Mucosa of stomach (tissue), 1 donor: ENCODE data around the gene KCNQ1.

Experiments
- H3K27me3 ChIP-seq: one replicate; pipeline ENCODE4 v1.7.0; 2013; ENCODE audit warnings: mild to moderate bottlenecking, low read length; ENCODE audit not compliant: control insufficient read depth, insufficient read depth
- H3K36me3 ChIP-seq: one replicate; pipeline ENCODE4 v1.7.0; 2013; ENCODE audit warnings: low read length; ENCODE audit not compliant: control insufficient read depth, insufficient read depth
- H3K4me1 ChIP-seq: one replicate; pipeline ENCODE4 v1.7.0; 2013; ENCODE audit warnings: mild to moderate bottlenecking, low read length; ENCODE audit not compliant: control insufficient read depth, insufficient read depth
- H3K4me3 ChIP-seq: one replicate; pipeline ENCODE4 v1.7.0; 2013; ENCODE audit warnings: low read length
- H3K9ac ChIP-seq: one replicate; pipeline ENCODE4 v1.7.0; 2013; ENCODE audit warnings: mild to moderate bottlenecking, low read length, moderate library complexity
- H3K9me3 ChIP-seq: one replicate; pipeline ENCODE4 v1.7.0; 2013; ENCODE audit warnings: mild to moderate bottlenecking, low read length, moderate library complexity; ENCODE audit not compliant: control insufficient read depth
- donor health status: Pancreatic carcinoma.

The KCNQ1 gene

DNA sequence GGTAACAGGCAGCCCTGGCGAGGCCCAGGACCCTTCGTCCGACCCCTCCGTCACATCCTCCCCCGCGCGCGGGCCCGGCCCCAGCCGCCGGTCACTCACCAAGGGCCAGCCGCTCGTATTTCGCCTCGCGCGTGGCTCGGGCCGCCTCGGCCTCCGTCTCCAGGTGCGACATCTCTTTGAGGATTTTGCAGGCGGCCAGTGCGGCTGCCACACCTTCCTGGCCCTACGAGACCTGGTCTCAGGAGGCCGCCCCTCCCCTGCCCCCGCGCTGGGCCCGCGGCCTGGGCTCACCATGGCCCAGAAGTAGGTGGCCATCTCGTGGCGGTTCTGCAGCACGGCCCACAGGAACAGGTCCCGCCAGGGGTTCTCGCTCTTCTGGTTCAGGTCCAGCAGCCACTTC lies 30.2 kb upstream of the KCNQ1 start:
- Histone ChIP-seq H3K4me1 (no peaks in the 10 kb centered on the region), H3K9ac (no peak overlapping the region), H3K36me3 (no peaks in the 10 kb centered on the region), H3K27me3 (peaks cover 7% of the 10 kb centered on the region), H3K4me3 (no peak overlapping the region), H3K9me3 (no peaks in the 10 kb centered on the region)

DNA sequence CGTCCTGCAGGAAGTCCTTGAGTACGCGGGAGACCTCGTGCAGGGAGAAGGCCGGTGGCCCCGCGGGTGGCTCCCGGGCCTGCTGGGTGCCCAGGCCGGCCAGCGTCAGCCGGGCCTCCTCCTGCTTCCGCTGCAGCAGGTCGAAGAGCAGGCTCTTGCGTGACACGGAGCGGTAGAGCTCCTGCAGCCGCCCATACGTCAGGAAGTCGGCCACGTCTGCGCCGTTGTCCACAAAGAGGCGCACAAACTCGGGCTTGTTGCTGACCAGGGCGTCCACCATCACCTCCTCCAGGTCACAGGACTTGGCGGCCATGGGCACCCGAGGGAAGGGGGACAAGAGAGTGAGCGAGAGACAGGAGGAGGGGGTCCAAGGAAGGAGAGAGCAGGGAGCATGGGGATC lies 29.6 kb upstream of the KCNQ1 start:
- no peaks in the 10 kb centered on the region for H3K9me3 ChIP-seq
- H3K9ac ChIP-seq: no peak overlapping the region
- peaks cover 7% of the 10 kb centered on the region for H3K27me3 ChIP-seq
- H3K4me1 ChIP-seq: no peaks in the 10 kb centered on the region
- H3K4me3 ChIP-seq: no peak overlapping the region
- H3K36me3 ChIP-seq: no peaks in the 10 kb centered on the region

DNA sequence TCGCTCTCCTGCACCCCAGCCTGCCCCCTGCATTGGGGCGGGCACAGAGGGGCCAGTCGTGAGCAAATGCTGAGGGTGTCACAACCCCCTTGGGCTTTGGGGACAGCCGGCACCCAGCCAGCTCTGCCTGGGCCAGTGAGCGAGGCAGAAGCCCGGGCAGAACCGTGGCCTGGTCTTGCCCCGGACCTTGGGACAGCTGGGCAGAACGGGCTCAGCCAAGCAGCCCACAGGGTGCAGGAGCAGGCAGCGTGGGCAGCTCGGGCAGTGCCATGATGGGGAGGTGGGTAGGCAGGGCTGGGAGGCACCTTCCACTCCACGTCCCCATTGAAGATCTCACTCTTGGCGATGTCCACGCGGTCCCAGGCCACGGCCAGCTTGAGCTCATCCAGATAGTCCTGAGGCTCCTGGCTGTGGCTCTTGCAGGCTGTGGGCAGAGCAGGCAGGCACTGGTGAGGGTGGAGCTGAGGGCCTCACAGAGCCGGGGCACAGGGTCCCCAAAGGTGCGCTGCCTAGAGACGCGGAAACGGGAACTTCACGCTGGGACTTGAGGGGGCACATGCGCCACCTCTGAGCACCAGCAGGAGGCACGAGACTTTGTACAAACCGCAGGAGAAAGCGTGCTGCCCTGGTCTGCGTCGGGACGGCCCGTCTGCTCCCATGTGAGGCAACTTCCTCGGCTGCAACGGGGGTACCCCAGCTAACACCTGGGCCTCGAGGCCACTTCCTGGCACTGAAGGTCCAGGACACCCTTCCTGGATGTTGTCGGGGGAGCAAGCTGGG lies 29.0 kb upstream of the KCNQ1 start:
- H3K9ac ChIP-seq: no peak overlapping the region
- H3K9me3 ChIP-seq: no peaks in the 10 kb centered on the region
- H3K4me3 ChIP-seq: no peak overlapping the region
- H3K27me3 ChIP-seq: peaks cover 3% of the 10 kb centered on the region
- H3K36me3 ChIP-seq: no peaks in the 10 kb centered on the region
- peaks cover 5% of the 10 kb centered on the region for H3K4me1 ChIP-seq

DNA sequence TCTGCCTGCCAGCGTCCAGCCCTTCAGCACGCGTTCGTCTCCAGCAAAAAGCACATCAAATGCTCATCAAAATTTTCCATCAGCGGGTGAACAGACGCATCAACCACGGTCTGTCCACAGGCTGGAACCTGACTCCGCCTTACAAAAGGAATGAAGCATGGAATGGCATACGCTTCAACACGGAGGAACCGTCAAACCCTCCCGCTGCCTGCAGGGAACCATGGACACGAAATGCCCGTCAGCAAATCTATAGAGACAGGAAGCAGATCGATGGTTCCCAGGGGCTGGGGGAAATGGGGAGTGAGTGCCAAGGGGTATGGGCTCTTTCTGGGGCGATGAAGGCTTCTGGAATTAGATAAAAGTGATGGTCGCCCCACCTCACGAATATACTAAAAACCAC lies 28.0 kb upstream of the KCNQ1 start:
- no peaks in the 10 kb centered on the region for H3K36me3 ChIP-seq
- no peaks in the 10 kb centered on the region for H3K9me3 ChIP-seq
- H3K27me3 ChIP-seq: peaks cover 7% of the 10 kb centered on the region

DNA sequence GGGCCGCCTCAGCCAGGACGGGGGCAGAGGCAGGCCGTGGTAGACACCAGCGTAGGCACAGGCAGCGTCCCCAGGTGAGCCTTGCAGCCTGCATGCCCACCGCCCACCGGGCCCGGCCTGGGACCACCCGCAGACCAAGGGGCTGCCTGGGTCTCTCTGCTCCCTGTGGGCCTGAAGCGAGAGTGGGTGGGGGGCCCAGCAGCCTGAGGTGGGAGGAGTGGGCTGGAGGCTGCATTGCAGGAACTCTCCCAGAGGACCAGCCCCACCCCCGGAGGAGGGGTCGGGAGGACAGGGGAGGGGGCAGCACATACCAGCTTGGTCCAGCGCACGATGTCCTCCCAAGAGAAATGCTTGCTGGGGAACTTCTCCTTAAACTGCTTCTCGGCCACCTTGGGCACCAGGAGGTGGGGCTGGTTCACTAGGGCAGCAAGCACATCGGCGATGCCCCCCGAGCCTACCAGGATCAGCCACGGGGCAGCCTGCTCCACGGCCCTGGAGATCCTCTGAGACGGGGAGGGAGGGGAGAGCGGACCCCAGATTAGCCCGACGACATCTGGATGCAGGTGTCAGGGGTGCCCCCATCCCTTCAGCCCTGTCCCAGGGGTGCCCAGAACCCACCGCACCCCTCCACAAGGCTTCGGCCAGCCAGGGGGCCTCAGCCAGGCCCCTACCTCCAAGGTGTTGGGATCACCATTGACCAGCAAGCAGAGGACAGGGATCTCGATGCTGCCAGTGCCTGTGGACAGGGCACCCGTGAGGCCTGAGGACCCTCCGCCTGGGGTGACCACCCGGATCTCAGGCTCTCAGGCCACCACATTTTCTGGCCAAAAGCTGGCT lies 26.7 kb upstream of the KCNQ1 start:
- Histone ChIP-seq H3K9me3 (no peaks in the 10 kb centered on the region), H3K9ac (no peak overlapping the region), H3K27me3 (peaks cover 7% of the 10 kb centered on the region), H3K4me3 (no peak overlapping the region), H3K4me1 (peaks cover 7% of the 10 kb centered on the region), H3K36me3 (no peaks in the 10 kb centered on the region)

More for the DNA sequence above, 28.0 kb upstream of the KCNQ1 start:
- Histone ChIP-seq H3K4me3 (no peak overlapping the region), H3K4me1 (peaks cover 7% of the 10 kb centered on the region), H3K9ac (no peak overlapping the region)

DNA sequence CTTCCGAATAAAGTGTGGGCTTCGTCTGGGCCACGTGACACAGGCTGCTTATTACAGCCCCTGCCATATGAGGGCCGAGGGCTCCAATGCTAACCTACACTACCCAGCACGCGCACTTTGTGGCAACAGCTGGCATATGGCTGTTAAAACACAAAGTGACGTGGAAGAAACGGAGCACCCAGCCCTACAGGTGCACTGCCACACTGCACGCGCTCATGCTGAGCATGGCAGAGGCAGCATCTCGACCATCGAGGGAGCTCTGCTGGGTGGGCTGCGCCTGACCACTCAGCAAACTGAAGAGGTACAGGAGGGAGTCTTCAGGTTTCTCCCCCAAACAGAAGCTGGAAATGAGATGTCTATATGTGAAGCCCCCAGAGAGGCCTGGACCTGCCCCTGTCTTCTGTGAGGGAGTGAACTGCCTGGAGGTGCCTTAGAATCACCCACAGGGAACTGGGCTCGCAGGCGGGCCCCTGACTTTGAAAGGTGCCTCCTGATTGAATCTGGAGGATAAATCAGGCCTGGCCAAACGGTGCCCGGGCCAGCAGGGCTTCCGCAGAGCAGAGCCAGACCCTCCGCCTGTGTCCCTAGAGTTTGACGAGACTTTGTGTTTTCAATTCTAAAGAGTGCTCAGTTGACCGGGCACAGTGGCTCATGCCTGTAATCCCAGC lies 26.0 kb upstream of the KCNQ1 start:
- Histone ChIP-seq H3K36me3 (no peaks in the 10 kb centered on the region), H3K9ac (no peak overlapping the region), H3K4me1 (peaks cover 7% of the 10 kb centered on the region), H3K9me3 (no peaks in the 10 kb centered on the region), H3K4me3 (no peak overlapping the region), H3K27me3 (peaks cover 7% of the 10 kb centered on the region)

DNA sequence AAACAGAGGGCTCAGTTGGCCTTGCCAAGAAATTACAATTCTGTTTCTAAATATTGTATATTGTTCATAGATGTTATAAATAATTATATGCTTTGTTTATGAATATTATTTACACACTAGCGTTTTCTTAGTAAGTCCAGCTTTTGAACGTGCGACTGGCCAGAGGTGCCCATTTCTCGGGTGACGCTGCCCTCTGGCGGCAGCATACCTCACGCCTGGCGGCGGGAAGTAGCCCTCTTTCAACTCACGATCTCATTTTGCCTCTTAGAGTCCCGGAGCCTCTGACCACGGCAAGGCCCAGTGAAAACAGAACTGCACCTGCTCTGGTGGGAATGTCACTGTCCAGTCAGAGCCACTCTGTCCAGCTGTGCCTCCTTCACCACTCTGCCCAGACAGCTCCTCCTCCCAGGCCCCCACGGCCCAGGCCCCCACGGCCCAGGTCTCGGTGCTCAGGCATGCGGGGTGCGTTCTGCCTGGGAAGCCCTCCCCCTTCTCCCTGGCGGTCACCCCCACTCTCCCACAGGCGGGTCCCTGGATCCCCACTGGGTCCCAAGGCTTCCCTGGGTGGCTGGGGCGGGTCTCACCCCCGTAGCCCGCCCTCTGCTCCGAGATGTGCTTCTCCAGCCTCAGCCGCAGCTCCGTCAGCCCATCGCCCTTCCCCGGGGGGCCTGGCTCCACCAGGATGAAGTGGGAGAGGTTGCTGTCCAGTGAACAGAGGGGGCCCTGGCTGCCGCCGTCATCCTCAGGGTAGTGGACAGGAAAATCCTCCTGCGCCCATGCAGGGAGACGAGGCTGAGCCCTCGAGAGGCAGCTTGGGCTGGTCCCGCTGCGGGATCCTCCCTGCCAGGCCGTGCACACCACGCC lies 24.9 kb upstream of the KCNQ1 start:
- Histone ChIP-seq H3K9ac (peak overlapping the region; percentile 53), H3K27me3 (peaks cover 7% of the 10 kb centered on the region), H3K4me3 (no peak overlapping the region), H3K9me3 (no peaks in the 10 kb centered on the region), H3K36me3 (no peaks in the 10 kb centered on the region), H3K4me1 (peaks cover 7% of the 10 kb centered on the region)

DNA sequence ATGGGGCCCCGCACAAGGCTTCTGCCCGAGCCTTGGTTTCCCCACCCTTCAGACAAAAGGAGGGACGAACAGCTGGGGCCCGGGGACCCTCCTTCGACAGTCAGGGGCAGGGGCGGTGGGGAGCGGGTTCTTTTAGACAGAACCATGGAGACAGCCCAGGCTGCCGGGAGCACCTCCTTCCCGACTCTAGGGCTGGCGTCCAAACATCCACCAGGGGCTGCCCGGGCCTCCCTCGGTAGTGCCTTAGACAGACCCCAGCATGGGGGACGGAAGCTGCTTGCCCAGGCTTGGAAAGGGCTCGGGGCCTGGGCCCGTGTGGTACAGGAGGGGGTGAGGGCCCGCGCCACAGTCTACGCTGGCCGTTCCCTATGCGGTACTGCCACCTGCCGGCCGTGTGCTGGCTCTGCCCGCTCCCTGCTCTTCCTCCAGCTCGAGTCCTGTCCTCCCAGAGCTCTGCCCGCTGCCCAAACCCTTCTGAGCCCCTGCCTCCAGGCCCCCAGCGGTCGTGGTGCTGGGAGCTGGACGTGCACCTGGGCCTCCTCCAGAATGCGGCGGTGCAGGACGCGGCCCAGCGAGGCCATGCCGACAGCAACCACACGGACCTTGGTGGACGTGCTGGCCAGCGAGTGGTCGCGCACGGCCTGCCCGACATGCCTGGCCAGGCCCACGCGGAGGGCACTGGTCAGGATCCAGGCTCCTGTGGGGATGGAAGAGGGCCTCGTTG lies 24.1 kb upstream of the KCNQ1 start:
- H3K36me3 ChIP-seq: no peaks in the 10 kb centered on the region
- peak overlapping the region; percentile 53 for H3K9ac ChIP-seq
- no peaks in the 10 kb centered on the region for H3K9me3 ChIP-seq
- H3K4me1 ChIP-seq: peaks cover 7% of the 10 kb centered on the region
- H3K27me3 ChIP-seq: peaks cover 7% of the 10 kb centered on the region
- no peak overlapping the region for H3K4me3 ChIP-seq

DNA sequence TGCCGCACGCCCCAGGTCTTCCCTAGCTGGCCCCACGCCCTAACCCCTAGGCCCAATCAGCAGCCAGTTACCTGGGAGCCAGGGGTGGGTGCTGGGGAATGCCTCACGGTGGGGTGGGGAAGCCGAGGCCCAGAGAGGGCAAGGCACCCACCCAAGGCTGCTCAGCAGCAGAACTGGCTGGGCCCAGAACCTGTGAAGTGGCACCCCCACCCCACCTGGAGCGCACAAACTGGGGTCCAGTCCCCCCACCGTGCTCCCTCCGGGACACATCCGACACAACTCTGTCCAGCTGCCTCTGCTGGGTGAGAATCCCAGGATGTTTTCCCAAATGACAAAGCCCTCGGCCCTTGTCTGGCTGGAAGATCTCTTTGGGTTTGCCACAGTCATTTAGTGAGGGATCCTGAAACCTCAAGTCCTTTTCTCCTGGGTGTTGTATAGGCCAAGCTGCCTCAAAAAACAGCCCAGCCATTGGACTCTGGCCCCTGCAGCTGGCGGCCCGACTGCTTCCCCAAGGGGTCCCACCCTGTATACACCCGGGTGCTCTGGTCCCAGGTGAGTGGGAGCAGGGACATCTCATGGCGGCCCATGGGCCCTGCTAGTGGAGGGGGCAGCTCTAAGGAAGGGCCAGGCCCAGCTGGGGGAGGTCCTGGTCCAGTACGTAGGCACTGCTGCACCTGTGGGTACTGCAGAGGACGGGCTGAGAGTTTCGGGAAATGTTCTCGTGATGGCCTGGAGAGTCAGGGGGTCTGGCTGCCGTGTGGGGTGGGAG lies 23.4 kb upstream of the KCNQ1 start:
- Histone ChIP-seq H3K4me3 (no peak overlapping the region), H3K9me3 (no peaks in the 10 kb centered on the region), H3K36me3 (no peaks in the 10 kb centered on the region), H3K4me1 (peaks cover 7% of the 10 kb centered on the region), H3K9ac (no peak overlapping the region), H3K27me3 (peaks cover 7% of the 10 kb centered on the region)

DNA sequence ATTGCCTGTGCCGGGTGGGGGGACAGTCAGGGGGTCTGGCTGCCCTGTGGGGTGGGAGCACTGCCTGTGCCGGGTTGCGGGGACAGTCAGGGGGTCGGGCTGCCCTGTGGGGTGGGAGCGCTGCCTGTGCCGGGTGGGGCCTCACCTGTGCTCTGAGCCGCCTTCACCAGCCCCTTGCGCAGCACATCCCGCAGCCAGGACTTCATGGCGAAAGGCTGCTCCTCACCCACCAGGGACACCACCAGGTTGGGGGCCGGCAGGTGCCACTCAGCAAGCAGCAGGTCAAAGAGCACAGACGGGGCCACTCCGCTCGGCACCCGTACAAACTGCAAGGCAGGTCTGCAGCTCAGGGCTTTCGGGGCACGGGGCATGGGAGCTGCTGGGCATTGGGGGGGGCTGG lies 22.8 kb upstream of the KCNQ1 start:
- peaks cover 7% of the 10 kb centered on the region for H3K27me3 ChIP-seq
- H3K9ac ChIP-seq: no peak overlapping the region
- H3K4me3 ChIP-seq: no peak overlapping the region
- H3K36me3 ChIP-seq: no peaks in the 10 kb centered on the region
- peaks cover 13% of the 10 kb centered on the region for H3K4me1 ChIP-seq
- no peaks in the 10 kb centered on the region for H3K9me3 ChIP-seq
